ENCODE data around the gene LRRC2.
"Not testable (repeated sequence)": the region's sequence is repeated elsewhere in the genome, so short reads cannot be mapped to it uniquely, and the experiment has no call there.

LRRC2 gene

GRCh38 chr3:46566040-46566641, at the start of gene LRRC2:
Gene LRRC2 (minus strand): TSS chr3:46566302. CDS start chr3:46551591, 14,711 bp downstream.
- peak; percentile 15 to 21 for DNase-seq

- no peak for DNase-seq
Observed at GRCh38 chr3:46615050-46615775, 49.1 kb upstream of the LRRC2 start.

GRCh38 chr3:46614431-46614830, 48.3 kb upstream of the LRRC2 start:
- no peak for DNase-seq

- no peak for DNase-seq
Observed at GRCh38 chr3:46613313-46614005, 47.4 kb upstream of the LRRC2 start.

DNA sequence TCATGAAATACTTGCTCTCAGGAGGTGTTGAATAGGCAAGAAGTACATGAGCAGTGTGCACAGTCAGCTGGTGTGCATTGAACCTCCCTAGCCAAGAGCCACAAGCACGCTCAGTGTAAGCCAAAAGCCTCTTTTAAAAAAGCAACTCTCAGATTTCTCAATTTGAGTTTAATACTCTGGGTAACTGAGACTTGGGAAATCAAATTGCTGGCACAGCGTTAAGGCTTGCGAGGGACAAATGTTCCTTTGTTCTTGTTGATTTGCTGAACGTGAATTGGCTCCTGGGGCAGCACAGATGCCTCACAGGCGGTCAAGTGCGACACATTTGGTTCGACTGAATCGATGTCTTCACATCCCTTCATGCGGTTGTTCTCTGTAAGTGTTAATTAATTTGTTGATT, 46.2 kb upstream of the LRRC2 start, which contains the start of gene FAM240A:
TSS of gene FAM240A (plus strand) at position 202 of the 400 bp plus-strand sequence. CDS start at position 361, 159 bp downstream.
- DNase-seq, result no peak

DNA sequence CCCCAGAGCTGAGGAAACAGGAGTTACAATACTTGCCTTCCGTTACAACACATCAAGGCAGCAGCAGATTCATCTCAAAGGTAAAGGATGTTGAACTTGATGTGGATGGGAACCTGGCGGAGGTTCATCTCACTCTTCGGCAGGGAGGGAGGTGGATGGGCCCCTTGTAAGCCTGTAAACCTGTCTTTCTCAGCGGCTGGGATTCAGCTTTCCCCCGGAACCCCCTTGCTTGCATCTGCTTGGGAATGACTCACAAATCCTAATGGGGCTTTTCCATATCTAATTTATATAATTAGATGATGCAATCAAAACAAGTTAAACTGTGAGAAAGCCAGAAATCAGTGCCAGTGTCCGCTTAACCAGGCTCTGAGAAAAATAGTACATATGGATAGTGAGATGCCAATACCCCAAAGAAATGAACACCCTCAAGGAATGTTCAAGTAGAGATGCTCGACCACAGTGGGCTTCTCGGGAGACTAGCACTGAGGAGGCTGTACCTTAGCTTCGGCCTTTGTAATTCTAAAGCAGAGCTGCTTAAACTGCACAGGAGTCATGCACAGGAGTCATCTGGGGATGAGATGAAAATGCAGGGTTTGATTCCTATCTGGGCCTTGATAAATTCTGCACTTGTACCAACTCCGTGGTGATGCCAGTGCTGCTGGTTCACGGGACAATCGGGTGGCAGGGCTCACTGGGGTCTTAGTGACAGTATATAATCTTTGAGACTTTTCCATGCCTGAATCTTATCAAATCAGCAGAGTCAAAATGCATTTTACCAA, 44.0 kb upstream of the LRRC2 start:
- DNase-seq, result no peak

DNA sequence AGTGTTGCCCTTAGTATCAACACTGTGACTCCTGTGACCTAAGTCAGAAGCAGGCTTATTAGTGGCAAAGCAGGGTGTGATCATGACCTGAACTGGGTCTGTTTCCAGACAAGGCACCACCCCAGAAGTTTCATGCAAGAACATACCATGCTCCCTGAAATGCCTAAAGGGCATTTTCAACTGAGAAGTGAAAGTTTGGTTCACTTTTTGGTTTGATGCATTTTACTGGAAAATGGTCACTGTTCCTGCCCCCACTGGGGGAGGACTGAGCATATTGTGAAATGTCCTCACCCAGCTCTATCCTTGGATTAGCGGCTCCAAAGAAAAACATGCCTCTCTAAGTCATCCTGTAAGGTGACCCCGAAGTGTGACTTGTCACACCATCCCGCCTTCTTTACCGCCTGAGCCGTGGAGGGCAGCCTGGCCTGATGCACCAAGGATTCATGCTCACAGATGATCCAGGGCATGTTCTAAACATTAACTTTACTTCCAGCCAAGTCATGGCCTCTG, 43.2 kb upstream of the LRRC2 start:
- DNase-seq, result no peak

DNA sequence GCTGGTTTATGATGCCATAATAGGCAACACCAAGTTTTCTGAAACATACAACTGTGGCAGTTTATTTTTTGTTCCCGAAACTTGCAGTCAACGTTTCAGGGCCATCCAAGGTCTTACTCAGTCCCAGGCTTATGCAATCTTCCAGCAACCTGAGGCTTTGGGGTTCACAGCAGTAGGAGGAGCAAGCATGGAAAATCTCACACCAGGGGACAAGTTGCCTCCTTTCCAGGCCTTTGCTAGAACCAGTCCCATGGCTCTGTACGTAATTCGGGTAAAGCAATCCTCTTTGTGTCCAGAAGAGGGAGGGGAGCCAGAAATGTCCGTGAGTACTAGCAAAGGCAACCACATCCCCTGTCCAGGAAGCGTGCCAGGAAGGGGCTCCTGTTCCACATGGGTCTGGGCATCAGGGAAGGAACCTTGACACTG, 41.5 kb upstream of the LRRC2 start:
- no peak for DNase-seq

- DNase-seq, result no peak
Observed at GRCh38 chr3:46604127-46604526, 38.0 kb upstream of the LRRC2 start.

- no peak for DNase-seq
Observed at GRCh38 chr3:46603446-46604046, 37.4 kb upstream of the LRRC2 start.

- DNase-seq, result no peak
Observed at GRCh38 chr3:46599590-46599989, 33.5 kb upstream of the LRRC2 start.

GRCh38 chr3:46595819-46596314, 29.8 kb upstream of the LRRC2 start:
- DNase-seq, result no peak

DNA sequence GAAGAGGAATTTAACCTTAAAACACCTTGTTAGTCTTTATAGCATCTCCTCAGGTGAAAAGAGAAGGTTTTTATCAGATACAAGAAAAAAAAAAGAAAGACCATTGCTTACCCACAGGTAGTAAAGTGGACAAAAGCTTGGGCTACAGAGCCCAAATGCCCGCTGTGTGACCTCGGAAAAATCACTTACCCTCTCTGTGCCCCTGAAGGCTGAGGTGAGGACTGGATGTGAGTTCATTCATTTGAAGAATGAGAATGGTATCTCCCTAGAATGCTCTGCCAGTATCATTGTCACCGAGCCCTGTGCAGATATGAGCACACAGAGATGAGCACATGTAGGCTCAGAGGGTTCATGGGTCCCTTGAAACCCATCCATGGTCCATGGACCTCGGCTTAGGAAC, 28.6 kb upstream of the LRRC2 start:
- no peak for DNase-seq

- DNase-seq, result no peak
Observed at GRCh38 chr3:46593979-46594378, 27.9 kb upstream of the LRRC2 start.

GRCh38 chr3:46593274-46593862, 27.3 kb upstream of the LRRC2 start:
- DNase-seq, result no peak

DNA sequence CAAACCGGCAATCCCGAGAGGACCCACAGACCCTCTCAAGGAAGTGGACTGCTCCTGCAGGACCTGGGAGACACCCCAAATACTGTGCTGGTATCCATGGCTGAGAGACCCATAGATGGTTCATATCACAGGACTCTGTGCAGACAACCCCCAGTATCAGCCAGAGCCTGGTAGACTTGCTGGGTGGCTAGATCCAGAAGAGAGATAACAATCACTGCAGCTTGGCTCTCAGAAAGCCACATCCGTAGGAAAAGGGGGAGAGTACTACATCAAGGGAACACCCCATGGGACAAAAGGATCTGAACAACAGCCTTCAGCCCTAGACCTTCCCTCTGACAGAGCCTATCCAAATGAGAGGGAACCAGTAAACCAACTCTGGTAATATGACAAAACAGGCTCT, 21.2 kb upstream of the LRRC2 start:
- not testable (repeated sequence) for DNase-seq

- DNase-seq, result no peak
Observed at GRCh38 chr3:46586738-46587246, 20.7 kb upstream of the LRRC2 start.

- DNase-seq, result no peak
Observed at GRCh38 chr3:46585799-46586693, 19.9 kb upstream of the LRRC2 start.

GRCh38 chr3:46584598-46585467, 18.7 kb upstream of the LRRC2 start:
- DNase-seq, result no peak
